Fibroblast of lung (primary cell): ENCODE data around the gene LTBP2. TPM values are rescaled to one million over a fixed set of nuclear protein-coding genes. Genes with fewer than 3 reads are reported as not detected.

Experiments
- DNase-seq, 2 donors: peaks; one replicate each; pipeline versions ENCODE4 v3.0.0 to v3.0.0-alpha.2; 2010; ENCODE audit warnings: low read depth in 2 of 2
- H2AFZ ChIP-seq: 2 replicates; pipeline ENCODE4 v1.5.1; 2012; ENCODE audit warnings: low read length, control low read depth, inconsistent platforms
- H3K27ac ChIP-seq: 2 replicates; pipeline ENCODE4 v1.5.1; 2011; ENCODE audit warnings: low read length, control low read depth; ENCODE audit not compliant: insufficient read depth
- H3K27me3 ChIP-seq: 2 replicates; pipeline ENCODE4 v1.5.1; 2011; ENCODE audit warnings: mild to moderate bottlenecking, low read length; ENCODE audit not compliant: control insufficient read depth, insufficient read depth
- H3K36me3 ChIP-seq: 2 replicates; pipeline ENCODE4 v1.5.1; 2011; ENCODE audit warnings: low read length; ENCODE audit not compliant: control insufficient read depth, insufficient read depth
- H3K4me1 ChIP-seq: 2 replicates; pipeline ENCODE4 v1.5.1; 2011; ENCODE audit warnings: low read length; ENCODE audit not compliant: control insufficient read depth, insufficient read depth; ENCODE audit errors: extremely low read depth
- H3K4me2 ChIP-seq: 2 replicates; pipeline ENCODE4 v1.5.1; 2011; ENCODE audit warnings: low read length, control low read depth; ENCODE audit not compliant: insufficient read depth; ENCODE audit errors: extremely low read depth
- H3K4me3 ChIP-seq, 4 experiments: fragments of 200-600 bp in 1 of 4; sonication (generic) in 1 of 4; replicated peaks in 1 of 4; 2 replicates each; pipeline ENCODE4 v1.5.1; 2011 to 2016; ENCODE audit warnings: low read length in 4 of 4, low read depth in 3 of 4, mild to moderate bottlenecking in 3 of 4, control low read depth in 2 of 4, inconsistent platforms in 1 of 4, mixed read lengths in 1 of 4; ENCODE audit not compliant: insufficient read depth in 1 of 4; ENCODE audit errors: control extremely low read depth in 1 of 4
- H3K79me2 ChIP-seq: 2 replicates; pipeline ENCODE4 v1.5.1; 2012; ENCODE audit warnings: mild to moderate bottlenecking, low read length, inconsistent platforms; ENCODE audit not compliant: control insufficient read depth, insufficient read depth
- H3K9ac ChIP-seq: 2 replicates; pipeline ENCODE4 v1.5.1; 2011; ENCODE audit warnings: mild to moderate bottlenecking, low read length, control low read depth; ENCODE audit not compliant: insufficient read depth
- H3K9me3 ChIP-seq: 2 replicates; pipeline ENCODE4 v1.5.1; 2012; ENCODE audit warnings: low read depth, low read length; ENCODE audit not compliant: control insufficient read depth, insufficient read depth
- H4K20me1 ChIP-seq: 2 replicates; pipeline ENCODE4 v1.5.1; 2011; ENCODE audit warnings: low read length; ENCODE audit not compliant: control insufficient read depth, insufficient read depth; ENCODE audit errors: extremely low read depth
- CTCF ChIP-seq, 2 donors: IDR thresholded peaks in 1 of 2; conservative IDR thresholded peaks in 1 of 2; 1 replicate in 1 of 2; 2 replicates in 1 of 2; pipeline ENCODE4 v1.5.1; 2011 to 2012; ENCODE audit warnings: low read length in 2 of 2, control low read depth in 1 of 2, inconsistent platforms in 1 of 2, low read depth in 1 of 2, mild to moderate bottlenecking in 1 of 2
- EZH2 ChIP-seq: IDR thresholded peaks from 2 replicates; pipeline ENCODE4 v1.5.1; 2012; ENCODE audit warnings: low read length, control low read depth, mild to moderate bottlenecking; ENCODE audit errors: missing control alignments
- polyA plus RNA-seq, 2 donors: library from polyadenylated mRNA; depleted of rRNA in 1 of 2; stranded (reverse) in 1 of 2; unstranded in 1 of 2; fragments of >200 nt; gene quantifications; 2 replicates each; pipeline ENCODE4 v1.2.1, GENCODE V29; 2011 to 2012; ENCODE audit warnings: missing spikeins in 1 of 2
- total RNA-seq: library from RNA; depleted of rRNA; stranded (reverse); fragments of >200 nt; gene quantifications from 2 replicates; pipeline ENCODE4 v1.2.1, GENCODE V29; 2014

The LTBP2 gene
- total and polyA plus RNA-seq, 2 donors (not counting 1 experiment from before 2014, with no cell fraction given): 108 to 514 TPM

GRCh38 chr14:74594029-74594428 is 18.0 kb downstream of the LTBP2 start:
- Histone ChIP-seq H4K20me1 (no peaks in the 10 kb centered on the region), H3K79me2 (peaks cover 82% of the 10 kb centered on the region), H3K9me3 (no peaks in the 10 kb centered on the region), H3K27me3 (no peaks in the 10 kb centered on the region), H3K36me3 (peaks cover 9% of the 10 kb centered on the region), H3K9ac (no peak overlapping the region), H2AFZ (no peak overlapping the region), H3K4me2 (no peak overlapping the region), H3K4me1 (peaks cover 71% of the 10 kb centered on the region), H3K4me3 (no peak overlapping the region), H3K27ac (peak overlapping the region; percentile 88)
- TF ChIP-seq CTCF (conservative IDR thresholded peaks at IDR 0.05 in 1 of 2, IDR thresholded peaks at IDR 0.05 in 1 of 2; ENCODE audit: low read depth in 1 of 2, low read length in 2 of 2) (no peak), EZH2 (no peak)
- DNase-seq: no peak

DNA sequence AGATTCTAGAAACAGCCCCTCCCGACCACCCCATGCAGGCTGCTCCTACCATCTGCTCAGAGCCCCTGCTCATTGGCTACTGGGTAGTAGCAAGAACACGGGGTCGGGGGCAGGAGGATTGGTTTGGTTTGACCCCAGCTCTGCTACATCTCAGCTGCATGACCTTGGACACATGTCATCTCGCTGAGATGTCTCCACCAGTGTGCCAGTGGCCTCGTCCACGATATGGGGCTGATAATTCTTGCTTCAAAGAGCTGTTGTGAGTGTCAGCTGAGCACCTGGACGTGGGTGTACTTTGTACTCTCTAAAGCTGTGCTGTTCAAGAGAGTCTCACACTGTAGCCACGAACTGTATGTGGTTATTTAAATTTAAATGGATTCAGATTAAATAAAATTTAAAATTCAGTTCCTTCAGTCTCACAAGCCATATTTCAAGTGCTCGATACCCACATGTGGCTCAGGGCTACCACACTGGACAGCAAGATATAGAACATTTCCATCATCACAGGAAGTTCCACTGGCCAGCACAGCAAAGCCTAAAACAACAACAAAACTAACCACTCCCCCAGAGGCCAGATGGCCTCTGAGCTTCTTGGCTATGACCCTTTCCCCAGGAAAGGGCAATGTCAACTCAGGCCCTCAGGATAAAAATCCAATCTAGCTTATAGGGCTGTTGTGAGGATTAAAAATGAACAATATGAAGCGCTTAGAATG is 18.6 kb downstream of the LTBP2 start:
- no peak overlapping the region for H3K9ac ChIP-seq
- no peak overlapping the region for H3K4me3 ChIP-seq
- no peaks in the 10 kb centered on the region for H3K9me3 ChIP-seq
- TF ChIP-seq EZH2 (no peak), CTCF (conservative IDR thresholded peaks at IDR 0.05 in 1 of 2, IDR thresholded peaks at IDR 0.05 in 1 of 2; ENCODE audit: low read depth in 1 of 2, low read length in 2 of 2) (no peak)
- H3K27me3 ChIP-seq: no peaks in the 10 kb centered on the region
- H3K27ac ChIP-seq: peak overlapping the region; percentile 88
- H2AFZ ChIP-seq: no peak overlapping the region
- H3K36me3 ChIP-seq: peaks cover 9% of the 10 kb centered on the region
- peaks cover 68% of the 10 kb centered on the region for H3K4me1 ChIP-seq
- DNase-seq: peak in 1 of 2 donors; percentile 51
- H3K79me2 ChIP-seq: peaks cover 83% of the 10 kb centered on the region
- H4K20me1 ChIP-seq: no peaks in the 10 kb centered on the region
- H3K4me2 ChIP-seq: peak overlapping the region; percentile 32

- TF ChIP-seq CTCF (conservative IDR thresholded peaks at IDR 0.05 in 1 of 2, IDR thresholded peaks at IDR 0.05 in 1 of 2; ENCODE audit: low read depth in 1 of 2, low read length in 2 of 2) (no peak), EZH2 (no peak)
- Histone ChIP-seq H3K4me2 (no peak overlapping the region), H3K4me1 (peaks cover 62% of the 10 kb centered on the region), H4K20me1 (no peaks in the 10 kb centered on the region), H3K4me3 (no peak overlapping the region), H3K36me3 (peaks cover 9% of the 10 kb centered on the region), H3K79me2 (peaks cover 80% of the 10 kb centered on the region), H3K9ac (no peak overlapping the region), H3K27ac (peak overlapping the region; percentile 88), H3K27me3 (no peaks in the 10 kb centered on the region), H2AFZ (no peak overlapping the region), H3K9me3 (no peaks in the 10 kb centered on the region)
- DNase-seq: no peak
Measured at GRCh38 chr14:74592476-74593201, 19.4 kb downstream of the LTBP2 start.
